ENCODE results near the gene CLEC14A. TPM values are rescaled to one million over a fixed set of nuclear protein-coding genes. Genes with fewer than 3 reads are reported as not detected.

CLEC14A gene
- total and polyA plus RNA-seq, 2 donors (not counting 1 experiment from before 2014, with no cell fraction given): 3.9 to 5.3 TPM

- no peak overlapping the region for H3K4me3 ChIP-seq (replicated peaks in 1 of 4; ENCODE audit: control extremely low read depth in 1 of 4, insufficient read depth in 1 of 4, low read depth in 3 of 4, low read length in 4 of 4)
- H3K9me3 ChIP-seq (ENCODE audit: control insufficient read depth, insufficient read depth, low read depth, low read length): no peaks in the 10 kb centered on the region
- H3K79me2 ChIP-seq (ENCODE audit: control insufficient read depth, insufficient read depth, low read length): no peaks in the 10 kb centered on the region
- H3K27me3 ChIP-seq (ENCODE audit: control insufficient read depth, insufficient read depth, low read length): no peaks in the 10 kb centered on the region
- H3K4me1 ChIP-seq (ENCODE audit: control insufficient read depth, extremely low read depth, insufficient read depth, low read length): no peaks in the 10 kb centered on the region
- TF ChIP-seq CTCF (conservative IDR thresholded peaks at IDR 0.05 in 1 of 2, IDR thresholded peaks at IDR 0.05 in 1 of 2; ENCODE audit: low read depth in 1 of 2, low read length in 2 of 2) (no peak), EZH2 (IDR thresholded peaks at IDR 0.05; ENCODE audit: low read length, missing control alignments) (no peak)
- H3K27ac ChIP-seq (ENCODE audit: insufficient read depth, low read length): no peak overlapping the region
- no peak overlapping the region for H2AFZ ChIP-seq (ENCODE audit: low read length)
- H3K9ac ChIP-seq (ENCODE audit: insufficient read depth, low read length): no peak overlapping the region
- no peaks in the 10 kb centered on the region for H3K36me3 ChIP-seq (ENCODE audit: control insufficient read depth, insufficient read depth, low read length)
- DNase-seq (ENCODE audit: low read depth in 2 of 2): no peak
- H4K20me1 ChIP-seq (ENCODE audit: control insufficient read depth, extremely low read depth, insufficient read depth, low read length): no peaks in the 10 kb centered on the region
- H3K4me2 ChIP-seq (ENCODE audit: extremely low read depth, insufficient read depth, low read length): no peak overlapping the region
Measured at GRCh38 chr14:38280081-38280480, 24.2 kb upstream of the CLEC14A start.

- no peak for TF ChIP-seq EZH2 (IDR thresholded peaks at IDR 0.05; ENCODE audit: low read length, missing control alignments)
- H4K20me1 ChIP-seq (ENCODE audit: control insufficient read depth, extremely low read depth, insufficient read depth, low read length): no peaks in the 10 kb centered on the region
- H3K79me2 ChIP-seq (ENCODE audit: control insufficient read depth, insufficient read depth, low read length): no peaks in the 10 kb centered on the region
- H3K4me2 ChIP-seq (ENCODE audit: extremely low read depth, insufficient read depth, low read length): no peak overlapping the region
- H3K27ac ChIP-seq (ENCODE audit: insufficient read depth, low read length): no peak overlapping the region
- DNase-seq (ENCODE audit: low read depth in 2 of 2): no peak
- no peaks in the 10 kb centered on the region for H3K4me1 ChIP-seq (ENCODE audit: control insufficient read depth, extremely low read depth, insufficient read depth, low read length)
- H2AFZ ChIP-seq (ENCODE audit: low read length): no peak overlapping the region
- no peak overlapping the region for H3K9ac ChIP-seq (ENCODE audit: insufficient read depth, low read length)
- H3K9me3 ChIP-seq (ENCODE audit: control insufficient read depth, insufficient read depth, low read depth, low read length): no peaks in the 10 kb centered on the region
- H3K27me3 ChIP-seq (ENCODE audit: control insufficient read depth, insufficient read depth, low read length): no peaks in the 10 kb centered on the region
- no peak overlapping the region for H3K4me3 ChIP-seq (replicated peaks in 1 of 4; ENCODE audit: control extremely low read depth in 1 of 4, insufficient read depth in 1 of 4, low read depth in 3 of 4, low read length in 4 of 4)
- H3K36me3 ChIP-seq (ENCODE audit: control insufficient read depth, insufficient read depth, low read length): no peaks in the 10 kb centered on the region
Measured at GRCh38 chr14:38279572-38279971, 23.7 kb upstream of the CLEC14A start.

GRCh38 chr14:38278035-38278434 lies 22.1 kb upstream of the CLEC14A start:
- no peaks in the 10 kb centered on the region for H4K20me1 ChIP-seq (ENCODE audit: control insufficient read depth, extremely low read depth, insufficient read depth, low read length)
- H3K79me2 ChIP-seq (ENCODE audit: control insufficient read depth, insufficient read depth, low read length): no peaks in the 10 kb centered on the region
- H2AFZ ChIP-seq (ENCODE audit: low read length): no peak overlapping the region
- H3K4me3 ChIP-seq (replicated peaks in 1 of 4; ENCODE audit: control extremely low read depth in 1 of 4, insufficient read depth in 1 of 4, low read depth in 3 of 4, low read length in 4 of 4): no peak overlapping the region
- H3K9ac ChIP-seq (ENCODE audit: insufficient read depth, low read length): no peak overlapping the region
- TF ChIP-seq EZH2 (IDR thresholded peaks at IDR 0.05; ENCODE audit: low read length, missing control alignments) (no peak), CTCF (conservative IDR thresholded peaks at IDR 0.05 in 1 of 2, IDR thresholded peaks at IDR 0.05 in 1 of 2; ENCODE audit: low read depth in 1 of 2, low read length in 2 of 2) (no peak)
- no peaks in the 10 kb centered on the region for H3K27me3 ChIP-seq (ENCODE audit: control insufficient read depth, insufficient read depth, low read length)
- H3K4me2 ChIP-seq (ENCODE audit: extremely low read depth, insufficient read depth, low read length): no peak overlapping the region
- peak in 1 of 2 donors; percentile 57 for DNase-seq (ENCODE audit: low read depth in 2 of 2)
- H3K27ac ChIP-seq (ENCODE audit: insufficient read depth, low read length): no peak overlapping the region
- no peaks in the 10 kb centered on the region for H3K4me1 ChIP-seq (ENCODE audit: control insufficient read depth, extremely low read depth, insufficient read depth, low read length)
- H3K9me3 ChIP-seq (ENCODE audit: control insufficient read depth, insufficient read depth, low read depth, low read length): no peaks in the 10 kb centered on the region
- H3K36me3 ChIP-seq (ENCODE audit: control insufficient read depth, insufficient read depth, low read length): no peaks in the 10 kb centered on the region

Data from fibroblast of lung (primary cell).